HFF-Myc (cell line): ENCODE data around the gene CDK19.

Experiments used
- DNase-seq: peaks from one replicate; pipeline ENCODE4 v3.0.0-alpha.2; 2011; ENCODE audit warnings: low read depth; ENCODE audit errors: extremely low read depth
- H3K4me3 ChIP-seq: replicated peaks from 2 replicates; pipeline ENCODE4 v1.5.1; 2011; ENCODE audit warnings: low read depth, mild to moderate bottlenecking, control low read depth, low read length
- CTCF ChIP-seq: IDR thresholded peaks from 2 replicates; pipeline ENCODE4 v1.5.1; 2012; ENCODE audit warnings: mild to moderate bottlenecking, low read depth, low read length, control low read depth; ENCODE audit errors: missing control alignments

Gene CDK19

GRCh38 chr6:110567957-110568696 is 247.1 kb downstream of the CDK19 start:
- TF ChIP-seq CTCF, result no peak
- H3K4me3 ChIP-seq, result no peak overlapping the region
- DNase-seq, result no peak

- no peak overlapping the region for H3K4me3 ChIP-seq
- DNase-seq, result no peak
- no peak for TF ChIP-seq CTCF
These were observed 248.7 kb downstream of the CDK19 start for GRCh38 chr6:110566346-110567125.

- no peak for TF ChIP-seq CTCF
- no peak overlapping the region for H3K4me3 ChIP-seq
- DNase-seq, result no peak
These were observed 250.4 kb downstream of the CDK19 start for GRCh38 chr6:110564703-110565421.

- no peak for TF ChIP-seq CTCF
- DNase-seq, result no peak
- no peak overlapping the region for H3K4me3 ChIP-seq
These were observed 251.6 kb downstream of the CDK19 start for GRCh38 chr6:110563711-110564110.

- H3K4me3 ChIP-seq, result no peak overlapping the region
- DNase-seq, result no peak
- no peak for TF ChIP-seq CTCF
These were observed 252.9 kb downstream of the CDK19 start for GRCh38 chr6:110562316-110562915.

- TF ChIP-seq CTCF, result no peak
- H3K4me3 ChIP-seq, result no peak overlapping the region
- no peak for DNase-seq
These were observed 253.6 kb downstream of the CDK19 start for GRCh38 chr6:110561696-110562095.
